ENCODE results near the gene SRA1. TPM values are rescaled to one million over a fixed set of nuclear protein-coding genes. Genes with fewer than 3 reads are reported as not detected.

SRA1 gene
- total and polyA plus RNA-seq, 2 of the 8 experiments (the other 6 are each of a cell fraction or from before 2014, with no cell fraction given) = 27.4 to 39.4 TPM

GRCh38 chr5:140566665-140567064 lies 9.4 kb upstream of the SRA1 start:
- ChIA-PET POLR2A (ENCODE audit: partially characterized antibody) (interaction anchor here (1.1 to 10.0 kb wide), 3 partner anchors 10 to 73 kb away, joined by 4 to 94 read pairs (median 25); partner anchors contain the start of genes EIF4EBP3, SRA1 and TMCO6), CTCF (ENCODE audit: partially characterized antibody) (interaction anchor here (0.6 to 3.4 kb wide), 6 partner anchors 11 to 194 kb away, joined by 3 to 20 read pairs (median 4); partner anchors contain the start of gene EIF4EBP3)
- no peak overlapping the region for H3K56ac ChIP-seq (replicated peaks; ENCODE audit: insufficient read length, low read depth, low read length)
- H2BK15ac ChIP-seq (ENCODE audit: low read length) = no peak overlapping the region
- no peak overlapping the region for H3K14ac ChIP-seq (ENCODE audit: insufficient read length)
- H2BK20ac ChIP-seq (ENCODE audit: low read length) = no peak overlapping the region
- peaks cover 0 to 11% (median 4%) of the 10 kb centered on the region in 4 experiments; a peak in 5 of 7 replicates for H3K4me1 ChIP-seq (replicated peaks in 1 of 4; ENCODE audit: control insufficient read depth in 3 of 4, insufficient read depth in 4 of 4, low read length in 3 of 4)
- H3K4ac ChIP-seq (replicated peaks; ENCODE audit: insufficient read length, low read depth, low read length) = no peak overlapping the region
- no peak overlapping the region for H4K8ac ChIP-seq (ENCODE audit: extremely low read depth, insufficient read depth, low read length)
- peaks cover 14% of the 10 kb centered on the region for H3K23me2 ChIP-seq (ENCODE audit: low read depth, low read length)
- WGBS, 2 experiments (ENCODE audit: extremely low coverage in 1 of 2, insufficient coverage in 1 of 2, insufficient read length in 1 of 2, insufficient replicate concordance in 2 of 2, low coverage in 1 of 2, low lambda C conversion rate in 2 of 2, missing lambda C conversion rate in 1 of 2) = 90% methylated on average over 5 of the region's 5 CpGs; no CpG with 5 or more reads in 1 of the 2 experiments
- H3K23ac ChIP-seq (ENCODE audit: insufficient read length) = no peak overlapping the region
- no peak overlapping the region for H3K18ac ChIP-seq (ENCODE audit: extremely low read depth, low read length)
- no peaks in the 10 kb centered on the region for H3K9me3 ChIP-seq (ENCODE audit: insufficient read depth in 2 of 2, low read depth in 1 of 2, low read length in 1 of 2)
- H2AK5ac ChIP-seq (ENCODE audit: low read depth, low read length) = no peak overlapping the region
- no peaks in the 10 kb centered on the region for H4K20me1 ChIP-seq (replicated peaks in 1 of 2; ENCODE audit: control insufficient read depth in 1 of 2, insufficient read depth in 2 of 2, low read length in 2 of 2)
- H4K91ac ChIP-seq (replicated peaks; ENCODE audit: insufficient read length, low read length) = no peak overlapping the region
- no peak overlapping the region for H3K4me2 ChIP-seq (ENCODE audit: insufficient read depth in 1 of 2, low read depth in 2 of 2, low read length in 2 of 2)
- no peak overlapping the region for H2BK120ac ChIP-seq (replicated peaks; ENCODE audit: low read depth, low read length)
- H2BK12ac ChIP-seq (ENCODE audit: low read depth, low read length) = no peak overlapping the region
- H3K27ac ChIP-seq (ENCODE audit: low read depth, low read length) = no peak overlapping the region
- H2AFZ ChIP-seq (ENCODE audit: low read length) = no peak overlapping the region
- no peak for DNase-seq (ENCODE audit: low read depth in 1 of 2, low spot score in 2 of 2)
- H3K9ac ChIP-seq (replicated peaks in 1 of 4; ENCODE audit: extremely low read depth in 1 of 4, low read depth in 3 of 4, low read length in 3 of 4) = no peak overlapping the region
- peaks cover 3 to 9% of the 10 kb centered on the region in 2 experiments; a peak in 3 of 4 replicates for H3K79me2 ChIP-seq (ENCODE audit: control insufficient read depth in 1 of 2, insufficient read depth in 2 of 2, low read length in 2 of 2)
- TF ChIP-seq SP2 (IDR thresholded peaks at IDR 0.05; ENCODE audit: low read length) (no peak), TBP (IDR thresholded peaks at IDR 0.05; ENCODE audit: low read depth, low read length) (no peak), ASH2L (IDR thresholded peaks at IDR 0.05; ENCODE audit: low read length) (no peak), MAX (IDR thresholded peaks at IDR 0.05) (no peak)
- H3K27me3 ChIP-seq (replicated peaks in 1 of 4; ENCODE audit: control insufficient read depth in 3 of 4, extremely low read depth in 1 of 4, insufficient read depth in 3 of 4, low read length in 3 of 4) = no peaks in the 10 kb centered on the region; a peak in 1 of 7 replicates
- FAIRE-seq = no peak
- H3K4me3 ChIP-seq (ENCODE audit: extremely low read depth in 1 of 4, insufficient read depth in 2 of 4, low read depth in 3 of 4, low read length in 4 of 4) = no peak overlapping the region
- no peak overlapping the region for H2BK5ac ChIP-seq (ENCODE audit: low read depth, low read length)
- peaks cover 7% of the 10 kb centered on the region for H3K79me1 ChIP-seq (ENCODE audit: low read depth, low read length)
- peaks cover 0 to 18% (median 13%) of the 10 kb centered on the region in 4 experiments; a peak in 4 of 8 replicates for H3K36me3 ChIP-seq (ENCODE audit: control insufficient read depth in 2 of 4, insufficient read depth in 4 of 4, low read length in 3 of 4)
- no peak overlapping the region for H4K5ac ChIP-seq (ENCODE audit: insufficient read length, low read depth, low read length)

All from H1 (cell line).